Keratinocyte (primary cell): ENCODE results near the gene KCNN1. TPM values are rescaled to one million over a fixed set of nuclear protein-coding genes. Genes with fewer than 3 reads are reported as not detected.
A peak's percentile ranks its signal among the peaks of the same experiment; 100 is the strongest.

Experiments
- DNase-seq: peaks from one replicate; pipeline ENCODE4 v3.0.0-alpha.2; 2011; ENCODE audit warnings: low read depth, missing footprints, low spot score
- FAIRE-seq: peaks from 2 replicates; lab custom pipeline; 2011; peaks lifted over from hg19 to GRCh38; lab: Jason Lieb, UNC
- H2AFZ ChIP-seq: 2 replicates; pipeline ENCODE4 v1.6.0; 2012; ENCODE audit warnings: low read length, control low read depth, inconsistent platforms; ENCODE audit not compliant: control insufficient read depth
- H3K27ac ChIP-seq: 2 replicates; pipeline ENCODE4 v1.5.1; 2011; ENCODE audit warnings: low read length; ENCODE audit not compliant: control insufficient read depth, insufficient read depth
- H3K27me3 ChIP-seq: 3 replicates; pipeline ENCODE4 v1.6.0; 2011; ENCODE audit warnings: low read length; ENCODE audit not compliant: control insufficient read depth, insufficient read depth; ENCODE audit errors: extremely low read depth
- H3K36me3 ChIP-seq, 2 experiments: 2 replicates in 1 of 2; 3 replicates in 1 of 2; pipeline ENCODE4 v1.5.1; 2011; ENCODE audit warnings: low read length in 2 of 2, mild to moderate bottlenecking in 1 of 2; ENCODE audit not compliant: control insufficient read depth in 2 of 2, insufficient read depth in 2 of 2; ENCODE audit errors: extremely low read depth in 1 of 2
- H3K4me1 ChIP-seq: 3 replicates; pipeline ENCODE4 v1.5.1; 2011; ENCODE audit warnings: low read length; ENCODE audit not compliant: control insufficient read depth, insufficient read depth; ENCODE audit errors: extremely low read depth
- H3K4me2 ChIP-seq: 3 replicates; pipeline ENCODE4 v1.6.0; 2011; ENCODE audit warnings: low read depth, low read length; ENCODE audit not compliant: control insufficient read depth, insufficient read depth; ENCODE audit errors: extremely low read depth
- H3K4me3 ChIP-seq, 3 experiments: fragments of 200-600 bp in 1 of 3; sonication (generic) in 1 of 3; 2 replicates in 2 of 3; 3 replicates in 1 of 3; pipeline ENCODE4 v1.5.1; 2011 to 2016; ENCODE audit warnings: low read length in 3 of 3, mild to moderate bottlenecking in 3 of 3, control low read depth in 2 of 3, inconsistent platforms in 1 of 3, low read depth in 1 of 3, mixed read lengths in 1 of 3, mixed run types in 1 of 3, moderate library complexity in 1 of 3; ENCODE audit not compliant: control insufficient read depth in 2 of 3, insufficient read depth in 2 of 3; ENCODE audit errors: extremely low read depth in 1 of 3
- H3K79me2 ChIP-seq: 2 replicates; pipeline ENCODE4 v1.6.0; 2012; ENCODE audit warnings: low read length; ENCODE audit not compliant: control insufficient read depth, insufficient read depth
- H3K9ac ChIP-seq: 3 replicates; pipeline ENCODE4 v1.6.0; 2011; ENCODE audit warnings: low read length; ENCODE audit not compliant: control insufficient read depth, insufficient read depth; ENCODE audit errors: extremely low read depth
- H3K9me1 ChIP-seq: 3 replicates; pipeline ENCODE4 v1.6.0; 2011; ENCODE audit warnings: low read length; ENCODE audit not compliant: control insufficient read depth, insufficient read depth; ENCODE audit errors: extremely low read depth
- H3K9me3 ChIP-seq: 2 replicates; pipeline ENCODE4 v1.5.1; 2012; ENCODE audit warnings: low read depth, low read length; ENCODE audit not compliant: control insufficient read depth
- H4K20me1 ChIP-seq: 3 replicates; pipeline ENCODE4 v1.6.0; 2011; ENCODE audit warnings: low read length; ENCODE audit not compliant: control insufficient read depth, insufficient read depth; ENCODE audit errors: extremely low read depth
- CTCF ChIP-seq, 3 experiments: IDR thresholded peaks in 1 of 3; conservative IDR thresholded peaks in 1 of 3; optimal IDR thresholded peaks in 1 of 3; 2 replicates in 2 of 3; 3 replicates in 1 of 3; pipeline versions ENCODE3 to v1.5.1; 2011; ENCODE audit warnings: low read length in 3 of 3, mild to moderate bottlenecking in 3 of 3, moderate library complexity in 2 of 3, control low read depth in 1 of 3, inconsistent platforms in 1 of 3; ENCODE audit not compliant: insufficient read depth in 2 of 3; ENCODE audit errors: extremely low read depth in 1 of 3
- EZH2 ChIP-seq: IDR thresholded peaks from one replicate; pipeline ENCODE4 v1.6.1; 2012; ENCODE audit warnings: inconsistent platforms, mild to moderate bottlenecking, low read length, moderate library complexity
- dilution Hi-C: fragments of 300-500 bp; cut with MboI; formaldehyde crosslinking; loops from one replicate; pipeline ENCODE4 v1.7.0; 2020; ENCODE audit warnings: low sequenced_read_pairs; ENCODE audit not compliant: extremely low pct_ligation_motif_present
- polyA plus RNA-seq, 5 experiments: library from polyadenylated mRNA; depleted of rRNA in 3 of 5; stranded (reverse) in 3 of 5; stranded (forward) in 1 of 5; unstranded in 1 of 5; fragments of >200 nt; gene quantifications; 1 replicate in 1 of 5; 2 replicates in 3 of 5; 3 replicates in 1 of 5; pipeline versions ENCODE4 v1.2.1 to v1.2.3, GENCODE V29; 2011 to 2012; ENCODE audit warnings: missing spikeins in 2 of 5, low read depth in 1 of 5, low replicate concordance in 1 of 5

Gene KCNN1
- polyA plus RNA-seq, 1 donor (not counting 4 experiments of a cell fraction or from before 2014, with no cell fraction given) = not detected

- Histone ChIP-seq H2AFZ (no peak overlapping the region), H3K4me3 (no peak overlapping the region), H3K27me3 (no peaks in the 10 kb centered on the region), H3K79me2 (peaks cover 6% of the 10 kb centered on the region), H3K9ac (no peak overlapping the region), H3K9me1 (no peaks in the 10 kb centered on the region), H3K4me2 (no peak overlapping the region), H3K9me3 (no peaks in the 10 kb centered on the region), H3K27ac (no peak overlapping the region), H3K36me3 (no peaks in the 10 kb centered on the region), H3K4me1 (peaks cover 7% of the 10 kb centered on the region), H4K20me1 (no peaks in the 10 kb centered on the region)
- DNase-seq (no peak), FAIRE-seq (no peak)
- dilution Hi-C loops = no loop called here
- TF ChIP-seq CTCF (optimal IDR thresholded peaks at IDR 0.05 in 1 of 3, IDR thresholded peaks at IDR 0.05 in 1 of 3, conservative IDR thresholded peaks at IDR 0.05 in 1 of 3; ENCODE audit: extremely low read depth in 1 of 3, insufficient read depth in 2 of 3, low read length in 3 of 3) = no peak
- TF ChIP-seq EZH2 = no peak
Observed at GRCh38 chr19:17999684-18000479, 33.0 kb downstream of the KCNN1 start.

GRCh38 chr19:18000480-18000914 is 33.6 kb downstream of the KCNN1 start:
- no peak for TF ChIP-seq CTCF (optimal IDR thresholded peaks at IDR 0.05 in 1 of 3, IDR thresholded peaks at IDR 0.05 in 1 of 3, conservative IDR thresholded peaks at IDR 0.05 in 1 of 3; ENCODE audit: extremely low read depth in 1 of 3, insufficient read depth in 2 of 3, low read length in 3 of 3)
- TF ChIP-seq EZH2 = no peak
- H4K20me1 ChIP-seq = no peaks in the 10 kb centered on the region
- peak overlapping the region; percentile 82 for H3K4me2 ChIP-seq
- peaks cover 6% of the 10 kb centered on the region for H3K79me2 ChIP-seq
- H3K36me3 ChIP-seq = no peaks in the 10 kb centered on the region
- dilution Hi-C loops = no loop called here
- H3K27ac ChIP-seq = no peak overlapping the region
- no peaks in the 10 kb centered on the region for H3K9me3 ChIP-seq
- peak overlapping the region in 1 of 3 experiments; percentile 73 for H3K4me3 ChIP-seq
- H3K27me3 ChIP-seq = no peaks in the 10 kb centered on the region
- no peak overlapping the region for H2AFZ ChIP-seq
- H3K4me1 ChIP-seq = peaks cover 7% of the 10 kb centered on the region
- no peak for FAIRE-seq
- no peak overlapping the region for H3K9ac ChIP-seq
- no peak for DNase-seq
- H3K9me1 ChIP-seq = no peaks in the 10 kb centered on the region
